HG03175 (cell line): ENCODE data around the gene HOXB13.
"Not testable (repeated sequence)": the region's sequence is repeated elsewhere in the genome, so short reads cannot be mapped to it uniquely, and the experiment has no call there.

Experiments used
- ATAC-seq: cut with Tn5 transposase; IDR thresholded peaks from one replicate; pipeline ENCODE4 v1.9.1; 2021; ENCODE audit warnings: mild to moderate bottlenecking, moderate library complexity; ENCODE audit not compliant: unreplicated experiment

Gene HOXB13

GRCh38 chr17:48726916-48727286 lies 1.6 kb downstream of the HOXB13 start:
- ATAC-seq = no peak

GRCh38 chr17:48726114-48726915 lies 2.2 kb downstream of the HOXB13 start:
- ATAC-seq = no peak

- ATAC-seq = no peak
Measured at GRCh38 chr17:48725288-48726064, 3.1 kb downstream of the HOXB13 start.

GRCh38 chr17:48725004-48725287 lies 3.6 kb downstream of the HOXB13 start:
- no peak for ATAC-seq

GRCh38 chr17:48724251-48725003 lies 4.1 kb downstream of the HOXB13 start:
- ATAC-seq = no peak

GRCh38 chr17:48723423-48724250 lies 4.9 kb downstream of the HOXB13 start:
- ATAC-seq = no peak

GRCh38 chr17:48722915-48723422 lies 5.6 kb downstream of the HOXB13 start, which contains the start of gene PRAC2:
Gene PRAC2, plus strand, starts transcription at chr17:48723185. Its CDS starts 1,226 bp downstream, at chr17:48724411.
- ATAC-seq = no peak

- ATAC-seq = no peak
Measured at GRCh38 chr17:48722201-48722907, 6.2 kb downstream of the HOXB13 start, which contains the start of gene PRAC1. Gene PRAC1, minus strand, starts transcription at chr17:48722518. Its CDS starts 126 bp downstream, at chr17:48722392.

GRCh38 chr17:48721009-48721402 lies 7.5 kb downstream of the HOXB13 start:
- no peak for ATAC-seq

GRCh38 chr17:48720266-48721008 lies 8.1 kb downstream of the HOXB13 start:
- no peak for ATAC-seq

- no peak for ATAC-seq
Measured at GRCh38 chr17:48719642-48720265, 8.8 kb downstream of the HOXB13 start.

GRCh38 chr17:48718761-48719641 lies 9.5 kb downstream of the HOXB13 start:
- ATAC-seq = no peak

GRCh38 chr17:48718227-48718760 lies 10.3 kb downstream of the HOXB13 start:
- no peak for ATAC-seq

- no peak for ATAC-seq
Measured at GRCh38 chr17:48717367-48718226, 11.0 kb downstream of the HOXB13 start.

- not testable (repeated sequence) for ATAC-seq
Measured at GRCh38 chr17:48716549-48716948, 12.0 kb downstream of the HOXB13 start.
